ENCODE measurements around the gene CCDC192.

Gene CCDC192

GRCh38 chr5:127940854-127941253, 237.7 kb downstream of the CCDC192 start:
- TF ChIP-seq CTCF (IDR thresholded peaks at IDR 0.05; ENCODE audit: low read depth, low read length, missing control alignments): no peak
- DNase-seq: no peak
- H3K27ac ChIP-seq: no peak overlapping the region
- H3K4me3 ChIP-seq (ENCODE audit: low read depth, low read length): no peak overlapping the region
- in situ Hi-C loops (cut with HindIII; ENCODE audit: low pct_ligation_motif_present, low sequenced_read_pairs): no loop called here
- H3K27me3 ChIP-seq (replicated peaks): no peaks in the 10 kb centered on the region
- H3K36me3 ChIP-seq (replicated peaks): no peaks in the 10 kb centered on the region

GRCh38 chr5:127941646-127942045, 238.5 kb downstream of the CCDC192 start:
- DNase-seq: peak; percentile 48
- in situ Hi-C loops (cut with HindIII; ENCODE audit: low pct_ligation_motif_present, low sequenced_read_pairs): no loop called here
- TF ChIP-seq CTCF (IDR thresholded peaks at IDR 0.05; ENCODE audit: low read depth, low read length, missing control alignments): no peak
- peak overlapping the region; percentile 37 for H3K27ac ChIP-seq
- no peaks in the 10 kb centered on the region for H3K36me3 ChIP-seq (replicated peaks)
- peak overlapping the region; percentile 34 for H3K4me3 ChIP-seq (ENCODE audit: low read depth, low read length)
- H3K27me3 ChIP-seq (replicated peaks): no peaks in the 10 kb centered on the region

- Histone ChIP-seq H3K27me3 (replicated peaks) (no peaks in the 10 kb centered on the region), H3K27ac (peak overlapping the region; percentile 37), H3K4me3 (ENCODE audit: low read depth, low read length) (no peak overlapping the region), H3K36me3 (replicated peaks) (no peaks in the 10 kb centered on the region)
- DNase-seq: peak; percentile 39
- no peak for TF ChIP-seq CTCF (IDR thresholded peaks at IDR 0.05; ENCODE audit: low read depth, low read length, missing control alignments)
- in situ Hi-C loops (cut with HindIII; ENCODE audit: low pct_ligation_motif_present, low sequenced_read_pairs): no loop called here
These were observed 239.3 kb downstream of the CCDC192 start for GRCh38 chr5:127942246-127943060.

- Histone ChIP-seq H3K27ac (no peak overlapping the region), H3K4me3 (ENCODE audit: low read depth, low read length) (no peak overlapping the region), H3K27me3 (replicated peaks) (no peaks in the 10 kb centered on the region), H3K36me3 (replicated peaks) (no peaks in the 10 kb centered on the region)
- no peak for TF ChIP-seq CTCF (IDR thresholded peaks at IDR 0.05; ENCODE audit: low read depth, low read length, missing control alignments)
- in situ Hi-C loops (cut with HindIII; ENCODE audit: low pct_ligation_motif_present, low sequenced_read_pairs): no loop called here
- DNase-seq: no peak
These were observed 239.8 kb downstream of the CCDC192 start for GRCh38 chr5:127943061-127943371.

GRCh38 chr5:127944125-127944524, 240.9 kb downstream of the CCDC192 start:
- Histone ChIP-seq H3K27ac (no peak overlapping the region), H3K36me3 (replicated peaks) (no peaks in the 10 kb centered on the region), H3K4me3 (ENCODE audit: low read depth, low read length) (no peak overlapping the region), H3K27me3 (replicated peaks) (no peaks in the 10 kb centered on the region)
- no peak for DNase-seq
- no peak for TF ChIP-seq CTCF (IDR thresholded peaks at IDR 0.05; ENCODE audit: low read depth, low read length, missing control alignments)
- in situ Hi-C loops (cut with HindIII; ENCODE audit: low pct_ligation_motif_present, low sequenced_read_pairs): no loop called here

GRCh38 chr5:127947941-127948340, 244.8 kb downstream of the CCDC192 start:
- no peaks in the 10 kb centered on the region for H3K27me3 ChIP-seq (replicated peaks)
- no peaks in the 10 kb centered on the region for H3K36me3 ChIP-seq (replicated peaks)
- in situ Hi-C loops (cut with HindIII; ENCODE audit: low pct_ligation_motif_present, low sequenced_read_pairs): no loop called here
- no peak overlapping the region for H3K27ac ChIP-seq
- no peak for TF ChIP-seq CTCF (IDR thresholded peaks at IDR 0.05; ENCODE audit: low read depth, low read length, missing control alignments)
- no peak overlapping the region for H3K4me3 ChIP-seq (ENCODE audit: low read depth, low read length)
- no peak for DNase-seq
